Left ventricle myocardium inferior (tissue), 1 donor: ENCODE measurements around the gene AJAP1. TPM values are rescaled to one million over a fixed set of nuclear protein-coding genes. Genes with fewer than 3 reads are reported as not detected.

Experiments used
- DNase-seq: peaks from one replicate; pipeline ENCODE4 v3.0.0-alpha.2; 2020
- H3K27ac ChIP-seq: fragments of 200-600 bp; replicated peaks from 2 replicates; pipeline ENCODE4 v1.8.0; 2021
- H3K27me3 ChIP-seq: fragments of 200-600 bp; 2 replicates; pipeline ENCODE4 v1.8.0; 2021; ENCODE audit warnings: low read depth
- H3K36me3 ChIP-seq: fragments of 200-600 bp; 2 replicates; pipeline ENCODE4 v1.8.0; 2021
- H3K4me1 ChIP-seq: fragments of 200-600 bp; 2 replicates; pipeline ENCODE4 v1.8.0; 2021
- H3K4me3 ChIP-seq: fragments of 200-600 bp; 2 replicates; pipeline ENCODE4 v1.8.0; 2021; ENCODE audit warnings: mild to moderate bottlenecking, moderate library complexity
- H3K9me3 ChIP-seq: fragments of 200-600 bp; replicated peaks from 2 replicates; pipeline ENCODE4 v1.8.0; 2021
- CTCF ChIP-seq: fragments of 200-600 bp; IDR thresholded peaks from 2 replicates; pipeline ENCODE4 v1.8.0; 2021; ENCODE audit warnings: antibody characterized with exemption, mild to moderate bottlenecking, borderline replicate concordance
- intact Hi-C: fragments of 100-400 bp; cut with micrococcal nuclease; formaldehyde crosslinking; loops from one replicate; pipeline ENCODE4 v1.11.0; 2022
- total RNA-seq: library from RNA; stranded (reverse); fragmentation: NEBNext Ultra II Directional; extraction: Animal tissue kit (Norgen Biotek cat#: 25700); gene quantifications from one replicate; pipeline ENCODE4 v1.2.1, GENCODE V29; 2021
- donor health status: DM: no; HTN: yes; CAD: no; lungs with severe emphysema.

The AJAP1 gene
- total RNA-seq, 1 donor from 2014 or later = 0.16 TPM

- no peaks in the 10 kb centered on the region for H3K9me3 ChIP-seq
- no peak overlapping the region for H3K27ac ChIP-seq
- intact Hi-C loops = no loop called here
- peaks cover 68% of the 10 kb centered on the region for H3K27me3 ChIP-seq
- no peak overlapping the region for H3K4me3 ChIP-seq
- no peaks in the 10 kb centered on the region for H3K36me3 ChIP-seq
- no peak for TF ChIP-seq CTCF
- DNase-seq = no peak
- H3K4me1 ChIP-seq = no peaks in the 10 kb centered on the region
These were observed 72.4 kb downstream of the AJAP1 start for GRCh38 chr1:4726620-4727341.

- Histone ChIP-seq H3K36me3 (no peaks in the 10 kb centered on the region), H3K9me3 (no peaks in the 10 kb centered on the region), H3K27ac (no peak overlapping the region)
These were observed 74.1 kb downstream of the AJAP1 start for GRCh38 chr1:4728319-4729089.

GRCh38 chr1:4729090-4729471 lies 74.7 kb downstream of the AJAP1 start:
- intact Hi-C loops = no loop called here

More at GRCh38 chr1:4728319-4729089, 74.1 kb downstream of the AJAP1 start:
- no peak for TF ChIP-seq CTCF
- Histone ChIP-seq H3K27me3 (peaks cover 71% of the 10 kb centered on the region), H3K4me3 (no peak overlapping the region), H3K4me1 (no peaks in the 10 kb centered on the region)
- intact Hi-C loops = no loop called here
- no peak for DNase-seq

GRCh38 chr1:4730078-4730477 lies 75.7 kb downstream of the AJAP1 start:
- DNase-seq = no peak
- H3K27me3 ChIP-seq = peaks cover 79% of the 10 kb centered on the region
- no peak for TF ChIP-seq CTCF
- no peaks in the 10 kb centered on the region for H3K9me3 ChIP-seq
- H3K27ac ChIP-seq = no peak overlapping the region
- intact Hi-C loops = no loop called here
- no peak overlapping the region for H3K4me3 ChIP-seq
- H3K4me1 ChIP-seq = no peaks in the 10 kb centered on the region
- H3K36me3 ChIP-seq = no peaks in the 10 kb centered on the region

More at GRCh38 chr1:4729090-4729471, 74.7 kb downstream of the AJAP1 start:
- DNase-seq = no peak
- no peaks in the 10 kb centered on the region for H3K36me3 ChIP-seq
- no peak for TF ChIP-seq CTCF
- H3K27ac ChIP-seq = no peak overlapping the region
- H3K27me3 ChIP-seq = peaks cover 71% of the 10 kb centered on the region
- no peaks in the 10 kb centered on the region for H3K4me1 ChIP-seq
- H3K4me3 ChIP-seq = no peak overlapping the region
- H3K9me3 ChIP-seq = no peaks in the 10 kb centered on the region

- no peak for TF ChIP-seq CTCF
- Histone ChIP-seq H3K9me3 (no peaks in the 10 kb centered on the region), H3K27ac (no peak overlapping the region), H3K4me3 (no peak overlapping the region), H3K36me3 (no peaks in the 10 kb centered on the region), H3K27me3 (peaks cover 84% of the 10 kb centered on the region), H3K4me1 (no peaks in the 10 kb centered on the region)
- no peak for DNase-seq
- intact Hi-C loops = no loop called here
These were observed 79.2 kb downstream of the AJAP1 start for GRCh38 chr1:4733446-4734177.
